HG02678 (cell line): ENCODE data around the gene TMEM132E.

Experiments used
- ATAC-seq: cut with Tn5 transposase; IDR thresholded peaks from one replicate; pipeline ENCODE4 v1.9.1; 2021; ENCODE audit warnings: mild to moderate bottlenecking, moderate library complexity; ENCODE audit not compliant: unreplicated experiment

Gene TMEM132E

GRCh38 chr17:34628879-34629278 is 49.5 kb downstream of the TMEM132E start:
- no peak for ATAC-seq

GRCh38 chr17:34633351-34633750 is 54.0 kb downstream of the TMEM132E start:
- ATAC-seq = no peak

- no peak for ATAC-seq
These were observed 54.4 kb downstream of the TMEM132E start for GRCh38 chr17:34633760-34634159.

GRCh38 chr17:34634551-34635160 is 55.3 kb downstream of the TMEM132E start:
- no peak for ATAC-seq

DNA sequence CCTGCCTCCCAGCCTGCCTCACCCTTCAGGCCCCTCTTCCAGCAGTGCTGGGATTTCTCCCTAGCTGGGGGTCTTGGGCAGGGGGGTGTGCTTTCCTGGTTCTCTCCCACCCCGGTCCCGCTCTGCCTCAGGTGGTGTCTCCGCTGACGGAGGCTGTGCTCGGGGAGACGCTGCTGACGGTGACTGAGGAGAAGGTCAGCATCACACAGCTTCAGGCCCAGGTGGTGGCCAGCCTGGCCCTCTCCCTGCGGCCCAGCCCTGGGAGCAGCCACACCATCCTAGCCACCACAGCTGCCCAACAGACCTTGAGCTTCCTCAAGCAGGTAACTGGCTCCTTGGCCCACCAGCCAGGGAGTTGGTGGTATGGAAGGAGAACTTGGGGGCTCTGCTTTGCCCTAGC is 56.5 kb downstream of the TMEM132E start:
- no peak for ATAC-seq

DNA sequence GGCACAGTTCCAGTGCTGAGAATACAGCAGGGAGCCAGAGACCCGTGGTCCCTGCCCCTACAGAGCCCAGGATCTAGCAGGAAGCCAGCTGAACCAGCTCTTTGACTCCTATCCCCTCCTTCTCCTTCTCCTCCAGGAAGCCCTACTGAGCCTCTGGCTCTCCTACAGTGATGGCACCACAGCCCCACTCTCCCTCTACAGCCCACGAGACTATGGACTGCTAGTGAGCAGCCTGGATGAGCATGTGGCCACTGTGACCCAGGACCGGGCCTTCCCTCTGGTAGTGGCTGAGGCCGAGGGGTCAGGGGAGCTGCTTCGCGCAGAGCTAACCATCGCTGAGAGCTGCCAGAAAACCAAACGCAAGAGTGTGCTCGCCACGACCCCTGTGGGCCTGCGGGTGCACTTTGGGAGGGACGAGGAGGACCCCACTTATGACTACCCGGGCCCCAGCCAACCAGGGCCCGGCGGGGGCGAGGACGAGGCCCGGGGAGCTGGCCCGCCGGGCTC is 57.7 kb downstream of the TMEM132E start:
- no peak for ATAC-seq

- ATAC-seq = no peak
These were observed 58.5 kb downstream of the TMEM132E start for GRCh38 chr17:34637548-34638525.

- ATAC-seq = no peak
These were observed 59.3 kb downstream of the TMEM132E start for GRCh38 chr17:34638526-34639260.

DNA sequence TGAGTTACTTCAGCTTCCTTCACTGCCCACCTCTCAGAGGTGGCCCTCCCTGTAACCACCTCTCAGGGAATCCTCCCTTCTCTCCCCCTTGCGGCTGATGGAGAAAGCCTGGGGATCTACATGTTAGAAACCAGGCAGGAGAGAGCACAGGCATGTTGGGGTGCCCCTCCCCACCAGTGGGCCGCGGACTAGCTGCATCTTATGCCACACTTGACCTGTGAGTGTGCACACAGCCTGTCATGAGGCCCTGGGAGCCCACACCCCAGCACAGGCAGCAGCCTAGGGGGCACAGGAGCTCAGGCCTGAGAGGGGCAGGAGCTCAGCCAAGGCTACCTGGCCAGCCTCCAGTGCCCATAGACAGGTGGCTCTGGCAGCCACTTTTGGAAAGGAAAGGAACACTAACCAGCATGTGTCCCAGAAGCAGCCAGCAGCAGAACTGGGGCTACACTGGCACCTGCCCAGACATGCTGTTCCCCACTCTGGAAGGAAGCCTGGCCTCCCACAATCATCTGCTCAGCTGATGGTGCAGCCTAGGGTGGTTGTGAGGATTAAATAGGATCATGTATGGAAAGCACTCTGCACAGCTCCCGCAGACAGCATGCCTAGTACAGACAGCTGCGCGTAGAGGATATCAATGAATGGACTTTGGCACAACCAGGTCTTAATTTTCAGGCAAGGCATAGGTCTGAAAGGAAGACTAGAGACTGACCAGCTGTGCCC is 60.5 kb downstream of the TMEM132E start:
- no peak for ATAC-seq

GRCh38 chr17:34641368-34641767 is 62.0 kb downstream of the TMEM132E start:
- ATAC-seq = no peak

- ATAC-seq = no peak
These were observed 65.7 kb downstream of the TMEM132E start for GRCh38 chr17:34644941-34645550.

DNA sequence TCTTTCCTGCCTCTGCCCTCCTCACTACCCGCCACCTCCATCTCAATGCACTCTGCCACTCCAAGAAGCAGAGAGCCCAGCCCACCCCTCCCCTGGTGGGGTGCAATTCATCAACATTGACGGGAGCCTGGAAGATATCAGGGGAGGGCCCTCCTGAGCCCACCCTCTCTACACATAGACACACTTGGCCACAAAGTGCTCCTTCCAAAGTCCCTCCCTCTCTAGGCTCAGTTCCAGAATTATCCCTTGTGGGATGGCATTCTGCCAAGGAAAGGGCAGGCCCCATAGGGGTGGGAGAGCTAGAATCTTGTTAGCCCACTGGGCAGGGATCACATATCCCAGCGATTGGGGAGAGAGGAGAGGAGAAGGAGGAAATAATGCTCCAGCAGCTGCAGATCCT is 66.2 kb downstream of the TMEM132E start:
- ATAC-seq = no peak

GRCh38 chr17:34647511-34647910 is 68.1 kb downstream of the TMEM132E start:
- ATAC-seq = no peak

DNA sequence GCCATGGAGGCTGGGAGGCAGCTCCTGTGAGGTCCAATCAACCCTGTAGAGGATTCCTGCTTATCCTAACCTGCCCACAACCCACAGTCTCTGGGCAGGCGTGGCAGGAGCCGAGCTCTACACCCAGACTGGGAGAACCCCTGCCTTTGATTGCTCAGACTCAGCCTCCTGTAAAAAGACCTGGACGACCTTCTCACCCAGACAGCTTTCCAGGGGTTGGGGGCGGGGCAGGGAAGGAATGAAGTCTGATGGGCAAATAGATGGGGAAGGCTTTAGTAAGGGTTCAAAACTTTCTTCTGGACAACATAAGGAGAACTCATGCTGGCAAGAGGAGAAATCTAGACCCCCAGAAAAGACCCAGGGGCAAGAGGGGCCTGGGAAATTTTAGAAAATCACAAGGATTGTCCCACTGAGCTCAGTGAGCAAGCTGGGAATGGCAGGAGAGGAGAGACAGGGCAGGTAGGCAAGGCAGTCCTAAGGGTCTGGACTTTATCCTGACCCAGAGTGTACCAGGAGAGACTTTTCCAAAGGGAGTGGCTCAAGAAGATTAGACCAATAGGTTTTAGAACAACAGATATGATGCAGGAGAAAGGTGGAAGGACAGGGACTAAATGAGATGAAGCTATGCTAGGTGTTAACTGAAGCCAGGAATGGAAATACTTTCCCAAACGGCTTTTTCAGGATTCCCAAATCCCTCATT is 70.8 kb downstream of the TMEM132E start:
- ATAC-seq = no peak

DNA sequence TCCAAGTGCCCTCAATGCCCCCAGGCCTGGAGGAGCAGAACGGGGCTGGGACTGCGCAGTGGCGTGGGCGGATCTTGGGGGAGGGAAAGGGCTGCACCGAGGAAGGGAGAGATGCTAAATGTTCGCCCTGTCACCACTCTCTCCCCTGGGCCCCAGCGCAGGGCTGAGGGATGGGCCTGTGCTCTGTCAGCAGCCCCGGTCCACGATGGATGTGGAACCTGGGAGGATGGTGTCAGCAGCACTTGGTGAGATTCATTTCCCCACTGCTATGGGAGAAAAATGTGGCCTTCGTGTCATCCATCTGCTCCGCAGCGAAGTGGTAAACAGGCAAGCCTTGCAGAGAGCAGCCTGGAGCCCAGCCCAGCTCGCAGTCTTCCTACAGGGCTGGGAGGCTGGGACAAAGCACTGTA is 72.0 kb downstream of the TMEM132E start:
- no peak for ATAC-seq

GRCh38 chr17:34652021-34652555 is 72.7 kb downstream of the TMEM132E start:
- ATAC-seq = no peak

DNA sequence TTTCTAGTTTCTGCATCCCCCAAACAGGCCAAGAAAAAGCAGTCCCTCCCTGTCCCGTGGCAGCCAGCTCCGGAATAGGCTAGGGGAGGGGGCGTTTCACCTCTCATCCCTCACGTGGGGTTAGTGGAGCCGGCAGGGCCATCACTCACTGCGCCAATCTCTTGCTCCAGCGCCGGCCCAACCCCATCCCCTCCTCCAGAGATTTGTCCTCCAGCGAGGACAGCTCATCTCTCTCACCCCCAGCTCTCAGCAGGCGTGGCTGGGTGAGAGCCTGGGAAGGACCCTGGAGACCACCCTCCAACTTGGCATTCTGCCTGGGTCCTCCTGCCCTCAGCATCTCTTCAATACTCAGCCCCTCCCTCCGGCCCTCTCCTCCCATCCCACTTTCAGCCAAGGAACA is 74.1 kb downstream of the TMEM132E start:
- ATAC-seq = no peak

- ATAC-seq = no peak
These were observed 75.0 kb downstream of the TMEM132E start for GRCh38 chr17:34654276-34654880.

DNA sequence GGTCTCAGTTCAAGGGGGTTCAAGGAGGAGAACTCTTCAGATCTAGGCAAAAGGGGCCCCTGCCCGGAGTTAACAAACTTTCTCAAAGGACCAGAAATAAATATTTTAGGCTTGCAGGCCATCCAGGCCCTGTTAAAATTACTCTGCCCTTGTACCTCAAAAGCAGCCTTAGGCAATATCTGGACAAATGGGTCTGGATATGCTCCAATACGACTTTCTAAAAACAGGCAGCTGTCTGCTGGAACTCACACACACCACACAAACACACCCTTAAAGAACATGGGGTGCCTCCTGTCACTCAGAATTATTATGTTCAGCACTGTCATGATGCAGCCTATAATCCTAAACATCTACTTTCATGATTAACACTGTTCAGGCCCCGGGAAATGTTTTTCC is 75.5 kb downstream of the TMEM132E start:
- no peak for ATAC-seq
